ENCODE measurements around the gene NRP1.

DNA sequence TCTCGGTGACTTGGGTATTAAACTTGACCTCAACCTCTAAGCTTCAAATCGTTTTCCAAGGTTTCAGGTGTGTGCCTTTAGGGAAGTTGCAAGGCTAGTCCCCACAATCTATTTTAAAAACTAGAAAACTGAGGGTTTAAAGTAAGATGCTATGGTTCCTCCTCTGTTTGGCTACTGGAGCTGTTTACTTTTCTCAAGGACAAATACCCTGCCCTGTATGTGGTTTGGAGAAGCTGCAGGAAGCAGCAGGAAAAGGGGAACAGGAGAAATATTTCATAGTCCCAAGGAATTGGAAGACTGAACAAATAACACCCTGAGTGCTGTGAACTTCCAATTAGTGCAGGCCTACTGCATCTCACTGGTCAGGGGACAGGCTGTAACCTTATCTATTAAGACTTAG lies 135.9 kb downstream of the NRP1 start:
- TF ChIP-seq CTCF (IDR thresholded peaks at IDR 0.05) (no peak), POLR2A (IDR thresholded peaks at IDR 0.05) (no peak)
